ENCODE data around the gene RICTOR. TPM values are rescaled to one million over a fixed set of nuclear protein-coding genes. Genes with fewer than 3 reads are reported as not detected.

The RICTOR gene
- polyA plus RNA-seq, 3 donors, result 3.5 to 12.8 (median 7.0) TPM

DNA sequence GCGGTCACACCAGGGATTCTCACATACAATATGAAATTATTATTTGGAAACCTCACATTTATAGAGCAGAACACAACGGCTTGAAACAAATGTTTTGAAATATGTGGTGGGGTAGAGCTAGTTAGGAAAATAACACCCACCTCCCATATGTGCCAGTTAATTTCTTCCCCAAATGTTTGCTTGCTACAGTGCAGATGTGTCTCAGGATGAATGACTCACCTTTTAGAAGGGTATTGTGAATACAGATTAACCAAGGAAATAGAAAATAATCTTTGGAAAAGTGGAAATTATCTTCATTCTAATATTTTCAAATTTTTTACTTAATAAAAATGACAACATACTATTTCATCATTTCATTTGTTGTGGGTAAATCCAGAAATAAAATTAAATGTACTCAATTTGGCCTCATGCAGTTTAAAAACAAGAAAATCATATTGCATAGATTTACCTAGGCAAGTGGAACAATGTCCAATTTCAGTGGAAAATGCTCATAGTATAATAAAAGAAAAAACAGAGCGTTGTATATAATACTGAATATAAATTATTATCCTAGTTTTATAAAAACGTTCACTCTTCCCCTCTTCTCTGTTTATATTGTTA is 39.3 kb upstream of the RICTOR start:
- Mint-ChIP-seq H3K9me3 (no peaks in the 10 kb centered on the region), H3K27ac (no peak overlapping the region), H3K4me1 (no peaks in the 10 kb centered on the region), H3K4me3 (no peak overlapping the region), H3K36me3 (peaks cover 84 to 91% of the 10 kb centered on the region in 2 donors), H3K27me3 (ENCODE audit: low read depth in 3 of 3) (peaks cover 0 to 2% (median 0%) of the 10 kb centered on the region in 3 donors)
- H2AFZ ChIP-seq (ENCODE audit: insufficient read depth, low read depth, low read length, poor library complexity, severe bottlenecking), result no peak overlapping the region
- no peaks in the 10 kb centered on the region for H3K4me1 ChIP-seq (ENCODE audit: control insufficient read depth in 1 of 2, insufficient read depth in 2 of 2, low read length in 2 of 2)
- no CpG with 5 or more reads among the region's 4 CpGs for WGBS (ENCODE audit: insufficient coverage)
- H3K4me2 ChIP-seq (replicated peaks; ENCODE audit: extremely low read depth, low read length, poor library complexity, severe bottlenecking), result no peak overlapping the region
- intact Hi-C loops (cut with micrococcal nuclease), result no loop called here
- H4K20me1 ChIP-seq (ENCODE audit: insufficient read depth, low read length), result peaks cover 99% of the 10 kb centered on the region
- no peaks in the 10 kb centered on the region for H3K9me3 ChIP-seq (replicated peaks in 1 of 2; ENCODE audit: control insufficient read depth in 1 of 2, insufficient read depth in 1 of 2, low read length in 2 of 2)
- no peak for DNase-seq
- no peak overlapping the region for H3K27ac ChIP-seq (ENCODE audit: low read depth in 1 of 2, low read length in 2 of 2)
- H3K79me2 ChIP-seq (ENCODE audit: insufficient read depth, low read length), result no peaks in the 10 kb centered on the region
- no peaks in the 10 kb centered on the region for H3K27me3 ChIP-seq (ENCODE audit: control insufficient read depth in 2 of 2, insufficient read depth in 2 of 2, low read length in 2 of 2)
- H3K9ac ChIP-seq (ENCODE audit: insufficient read depth, low read length, poor library complexity, severe bottlenecking), result no peak overlapping the region
- peaks cover 99 to 100% of the 10 kb centered on the region in 2 donors for H3K36me3 ChIP-seq (replicated peaks in 1 of 2; ENCODE audit: control insufficient read depth in 1 of 2, insufficient read depth in 2 of 2, low read length in 2 of 2)
- no peak overlapping the region for H3K4me3 ChIP-seq (replicated peaks in 1 of 3; ENCODE audit: low read depth in 2 of 3, low read length in 3 of 3)
- TF ChIP-seq, protein P1, sequence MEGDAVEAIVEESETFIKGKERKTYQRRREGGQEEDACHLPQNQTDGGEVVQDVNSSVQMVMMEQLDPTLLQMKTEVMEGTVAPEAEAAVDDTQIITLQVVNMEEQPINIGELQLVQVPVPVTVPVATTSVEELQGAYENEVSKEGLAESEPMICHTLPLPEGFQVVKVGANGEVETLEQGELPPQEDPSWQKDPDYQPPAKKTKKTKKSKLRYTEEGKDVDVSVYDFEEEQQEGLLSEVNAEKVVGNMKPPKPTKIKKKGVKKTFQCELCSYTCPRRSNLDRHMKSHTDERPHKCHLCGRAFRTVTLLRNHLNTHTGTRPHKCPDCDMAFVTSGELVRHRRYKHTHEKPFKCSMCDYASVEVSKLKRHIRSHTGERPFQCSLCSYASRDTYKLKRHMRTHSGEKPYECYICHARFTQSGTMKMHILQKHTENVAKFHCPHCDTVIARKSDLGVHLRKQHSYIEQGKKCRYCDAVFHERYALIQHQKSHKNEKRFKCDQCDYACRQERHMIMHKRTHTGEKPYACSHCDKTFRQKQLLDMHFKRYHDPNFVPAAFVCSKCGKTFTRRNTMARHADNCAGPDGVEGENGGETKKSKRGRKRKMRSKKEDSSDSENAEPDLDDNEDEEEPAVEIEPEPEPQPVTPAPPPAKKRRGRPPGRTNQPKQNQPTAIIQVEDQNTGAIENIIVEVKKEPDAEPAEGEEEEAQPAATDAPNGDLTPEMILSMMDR (IDR thresholded peaks at IDR 0.05), result no peak

- no peak for DNase-seq
- intact Hi-C loops (cut with micrococcal nuclease), result no loop called here
- no peak overlapping the region for H3K4me3 ChIP-seq (replicated peaks in 1 of 3; ENCODE audit: low read depth in 2 of 3, low read length in 3 of 3)
- H3K9me3 Mint-ChIP-seq, result no peaks in the 10 kb centered on the region
- no peaks in the 10 kb centered on the region for H3K27me3 ChIP-seq (ENCODE audit: control insufficient read depth in 2 of 2, insufficient read depth in 2 of 2, low read length in 2 of 2)
- H3K9me3 ChIP-seq (replicated peaks in 1 of 2; ENCODE audit: control insufficient read depth in 1 of 2, insufficient read depth in 1 of 2, low read length in 2 of 2), result no peaks in the 10 kb centered on the region
- H3K27ac ChIP-seq (ENCODE audit: low read depth in 1 of 2, low read length in 2 of 2), result no peak overlapping the region
- no peak overlapping the region for H3K9ac ChIP-seq (ENCODE audit: insufficient read depth, low read length, poor library complexity, severe bottlenecking)
- H4K20me1 ChIP-seq (ENCODE audit: insufficient read depth, low read length), result peaks cover 96% of the 10 kb centered on the region
- no peak overlapping the region for H3K4me3 Mint-ChIP-seq
- TF ChIP-seq, protein P1 (IDR thresholded peaks at IDR 0.05), result no peak
- H3K36me3 Mint-ChIP-seq, result peaks cover 74 to 87% of the 10 kb centered on the region in 2 donors
- H3K36me3 ChIP-seq (replicated peaks in 1 of 2; ENCODE audit: control insufficient read depth in 1 of 2, insufficient read depth in 2 of 2, low read length in 2 of 2), result peaks cover 97 to 100% of the 10 kb centered on the region in 2 donors
- H3K79me2 ChIP-seq (ENCODE audit: insufficient read depth, low read length), result no peaks in the 10 kb centered on the region
- H3K4me2 ChIP-seq (replicated peaks; ENCODE audit: extremely low read depth, low read length, poor library complexity, severe bottlenecking), result no peak overlapping the region
- H3K4me1 Mint-ChIP-seq, result no peaks in the 10 kb centered on the region
- no CpG with 5 or more reads among the region's 2 CpGs for WGBS (ENCODE audit: insufficient coverage)
- H3K4me1 ChIP-seq (ENCODE audit: control insufficient read depth in 1 of 2, insufficient read depth in 2 of 2, low read length in 2 of 2), result no peaks in the 10 kb centered on the region
- no peak overlapping the region for H2AFZ ChIP-seq (ENCODE audit: insufficient read depth, low read depth, low read length, poor library complexity, severe bottlenecking)
- H3K27ac Mint-ChIP-seq, result no peak overlapping the region
- H3K27me3 Mint-ChIP-seq (ENCODE audit: low read depth in 3 of 3), result no peaks in the 10 kb centered on the region
Measured at GRCh38 chr5:39109606-39110005, 35.4 kb upstream of the RICTOR start.

All from CD14-positive monocyte (primary cell).